GM23248 (cell line): Measurements from ENCODE around the gene STAG1. TPM values are rescaled to one million over a fixed set of nuclear protein-coding genes. Genes with fewer than 3 reads are reported as not detected.
A peak's percentile ranks its signal among the peaks of the same experiment; 100 is the strongest.
"Not testable (repeated sequence)": the region's sequence is repeated elsewhere in the genome, so short reads cannot be mapped to it uniquely, and the experiment has no call there.

Experiments
- DNase-seq: peaks from one replicate; pipeline ENCODE4 v3.0.0-alpha.2; 2015
- H2AFZ ChIP-seq: fragments of 200-600 bp; sonication (generic); 2 replicates; pipeline ENCODE4 v1.6.1; 2016; ENCODE audit warnings: antibody characterized with exemption
- H3F3A ChIP-seq: fragments of 200-600 bp; sonication (generic); 2 replicates; pipeline ENCODE4 v1.6.1; 2016; ENCODE audit warnings: mild to moderate bottlenecking, antibody characterized with exemption, mixed run types; ENCODE audit not compliant: insufficient read depth
- H3K27ac ChIP-seq: fragments of 200-600 bp; sonication (generic); 2 replicates; pipeline ENCODE4 v1.5.1; 2016; ENCODE audit warnings: mild to moderate bottlenecking
- H3K27me3 ChIP-seq: fragments of 200-600 bp; sonication (generic); replicated peaks from 2 replicates; pipeline ENCODE4 v1.6.1; 2016; ENCODE audit warnings: mild to moderate bottlenecking; ENCODE audit not compliant: insufficient read depth
- H3K36me3 ChIP-seq: fragments of 200-600 bp; sonication (generic); 2 replicates; pipeline ENCODE4 v1.6.1; 2016; ENCODE audit warnings: low read depth, mild to moderate bottlenecking
- H3K4me1 ChIP-seq: fragments of 200-600 bp; sonication (generic); 2 replicates; pipeline ENCODE4 v1.6.1; 2016; ENCODE audit warnings: mild to moderate bottlenecking; ENCODE audit not compliant: insufficient read depth
- H3K4me2 ChIP-seq: fragments of 200-600 bp; sonication (generic); one replicate; pipeline ENCODE4 v1.6.1; 2016; ENCODE audit warnings: mild to moderate bottlenecking; ENCODE audit not compliant: unreplicated experiment
- H3K4me3 ChIP-seq: fragments of 200-600 bp; sonication (generic); 2 replicates; pipeline ENCODE4 v1.5.1; 2016; ENCODE audit warnings: mild to moderate bottlenecking
- H3K79me2 ChIP-seq: fragments of 200-600 bp; sonication (generic); 2 replicates; pipeline ENCODE4 v1.6.1; 2016; ENCODE audit warnings: mild to moderate bottlenecking; ENCODE audit not compliant: insufficient read depth
- H3K9ac ChIP-seq: fragments of 200-600 bp; sonication (generic); 2 replicates; pipeline ENCODE4 v1.6.1; 2016; ENCODE audit warnings: mild to moderate bottlenecking
- H3K9me2 ChIP-seq: fragments of 200-600 bp; sonication (generic); 2 replicates; pipeline ENCODE4 v1.6.1; 2016; ENCODE audit warnings: mixed run types, mild to moderate bottlenecking, moderate library complexity; ENCODE audit not compliant: insufficient read depth
- H3K9me3 ChIP-seq: fragments of 200-600 bp; sonication (generic); one replicate; pipeline ENCODE4 v1.6.1; 2017; ENCODE audit warnings: low read depth
- H4K20me1 ChIP-seq: fragments of 200-600 bp; sonication (generic); 2 replicates; pipeline ENCODE4 v1.6.0; 2016; ENCODE audit not compliant: insufficient read depth
- EZH2 ChIP-seq: fragments of 200-600 bp; sonication (generic); IDR thresholded peaks from 2 replicates; pipeline ENCODE4 v1.6.1; 2018; ENCODE audit warnings: antibody characterized with exemption, mild to moderate bottlenecking; ENCODE audit not compliant: insufficient read depth, poor library complexity, severe bottlenecking
- EZH2phosphoT487 ChIP-seq: fragments of 200-600 bp; sonication (generic); IDR thresholded peaks from 2 replicates; pipeline ENCODE4 v1.6.1; 2018; ENCODE audit warnings: antibody characterized with exemption, moderate library complexity, mild to moderate bottlenecking, low read depth; ENCODE audit not compliant: insufficient read depth
- WGBS, 2 experiments: methylation state at CpG; one replicate each; pipeline ENCODE4 v1.1.6; 2015 to 2017; ENCODE audit warnings: low lambda C conversion rate in 2 of 2, low coverage in 1 of 2; ENCODE audit errors: missing lambda C conversion rate in 2 of 2; 5-methylcytosine and 5-hydroxymethylcytosine counted together
- in situ Hi-C: fragments of 300-500 bp; cut with MboI; formaldehyde crosslinking; loops from 2 replicates; pipeline ENCODE4 v1.15.0; 2020
- polyA plus RNA-seq: library from polyadenylated mRNA; unstranded; fragments of >200 nt; fragmentation: Nextera tagmentation; extraction: Ambion mirVana; gene quantifications from 2 replicates; pipeline ENCODE4 v1.2.1, GENCODE V29; 2016
- total RNA-seq: library from RNA; depleted of rRNA; stranded (reverse); fragments of >200 nt; shearing (Covaris generic); gene quantifications from 2 replicates; pipeline ENCODE4 v1.2.3, GENCODE V29; 2014

STAG1 gene
- total and polyA plus RNA-seq, 2 experiments from 2014 or later, result 21.1 to 39.7 TPM

GRCh38 chr3:136730595-136731273 lies 21.4 kb downstream of the STAG1 start:
- no peak for DNase-seq
- H3K27me3 ChIP-seq, result no peaks in the 10 kb centered on the region
- H3F3A ChIP-seq, result peaks cover 20% of the 10 kb centered on the region
- H3K4me1 ChIP-seq, result peaks cover 18% of the 10 kb centered on the region
- no peak overlapping the region for H3K27ac ChIP-seq
- peaks cover 16% of the 10 kb centered on the region; the same call in 1 of the 2 replicates for H4K20me1 ChIP-seq
- H3K36me3 ChIP-seq, result no peaks in the 10 kb centered on the region
- H3K4me2 ChIP-seq, result no peak overlapping the region
- in situ Hi-C loops, result no loop called here
- H3K9ac ChIP-seq, result no peak overlapping the region
- no peak overlapping the region for H3K4me3 ChIP-seq
- no peaks in the 10 kb centered on the region for H3K9me3 ChIP-seq
- H3K9me2 ChIP-seq, result no peaks in the 10 kb centered on the region
- H3K79me2 ChIP-seq, result peaks cover 99% of the 10 kb centered on the region
- no peak for TF ChIP-seq EZH2phosphoT487
- no peak overlapping the region for H2AFZ ChIP-seq

- Histone ChIP-seq H2AFZ (no peak overlapping the region), H3K9me2 (no peaks in the 10 kb centered on the region), H3K9me3 (no peaks in the 10 kb centered on the region), H3K36me3 (no peaks in the 10 kb centered on the region), H3F3A (peaks cover 16% of the 10 kb centered on the region), H3K4me3 (peak overlapping the region; percentile 64), H3K79me2 (peaks cover 99% of the 10 kb centered on the region), H3K9ac (peak overlapping the region; percentile 70), H3K4me1 (peaks cover 18% of the 10 kb centered on the region), H3K4me2 (peak overlapping the region; percentile 73), H4K20me1 (0 out of 2 replicates have a peak, but pooled peaks cover 10% of the 10 kb centered on the region), H3K27ac (peak overlapping the region; percentile 79), H3K27me3 (no peaks in the 10 kb centered on the region)
- DNase-seq, result peak; percentile 96
- in situ Hi-C loops, result no loop called here
- TF ChIP-seq EZH2 (no peak), EZH2phosphoT487 (no peak)
- WGBS, 2 experiments, result 10 to 13% methylated on average over 6 of the region's 6 CpGs
Measured at GRCh38 chr3:136728918-136729317, 23.3 kb downstream of the STAG1 start.

- in situ Hi-C loops, result no loop called here
Measured at GRCh38 chr3:136728473-136728872, 23.7 kb downstream of the STAG1 start.

GRCh38 chr3:136725468-136725867 lies 26.7 kb downstream of the STAG1 start:
- Histone ChIP-seq H3K27ac (no peak overlapping the region), H3K79me2 (peaks cover 88% of the 10 kb centered on the region), H3K4me3 (no peak overlapping the region), H3K27me3 (no peaks in the 10 kb centered on the region), H3K9me3 (no peaks in the 10 kb centered on the region), H3K36me3 (no peaks in the 10 kb centered on the region), H3K9ac (no peak overlapping the region), H3K9me2 (no peaks in the 10 kb centered on the region), H3K4me2 (no peak overlapping the region), H3K4me1 (peaks cover 14% of the 10 kb centered on the region), H3F3A (peaks cover 11% of the 10 kb centered on the region), H2AFZ (no peak overlapping the region), H4K20me1 (0 out of 2 replicates have a peak, but pooled peaks cover 10% of the 10 kb centered on the region)
- DNase-seq, result no peak
- 97 to 100% methylated on average over 2 of the region's 2 CpGs for WGBS, 2 experiments
- no peak for TF ChIP-seq EZH2phosphoT487
- TF ChIP-seq EZH2, result no peak
- in situ Hi-C loops, result no loop called here

More at GRCh38 chr3:136728473-136728872, 23.7 kb downstream of the STAG1 start:
- Histone ChIP-seq H3K79me2 (peaks cover 96% of the 10 kb centered on the region), H3F3A (peaks cover 16% of the 10 kb centered on the region), H3K4me1 (peaks cover 18% of the 10 kb centered on the region), H3K27ac (peak overlapping the region; percentile 79), H3K4me2 (peak overlapping the region; percentile 73), H2AFZ (no peak overlapping the region), H3K4me3 (peak overlapping the region; percentile 64), H4K20me1 (0 out of 2 replicates have a peak, but pooled peaks cover 10% of the 10 kb centered on the region), H3K27me3 (no peaks in the 10 kb centered on the region), H3K9me2 (no peaks in the 10 kb centered on the region), H3K36me3 (no peaks in the 10 kb centered on the region), H3K9ac (peak overlapping the region; percentile 70), H3K9me3 (no peaks in the 10 kb centered on the region)
- WGBS, 2 experiments, result 50 to 61% methylated on average over 1 of the region's 1 CpG
- no peak for TF ChIP-seq EZH2phosphoT487
- TF ChIP-seq EZH2, result no peak
- peak; percentile 35 for DNase-seq

DNA sequence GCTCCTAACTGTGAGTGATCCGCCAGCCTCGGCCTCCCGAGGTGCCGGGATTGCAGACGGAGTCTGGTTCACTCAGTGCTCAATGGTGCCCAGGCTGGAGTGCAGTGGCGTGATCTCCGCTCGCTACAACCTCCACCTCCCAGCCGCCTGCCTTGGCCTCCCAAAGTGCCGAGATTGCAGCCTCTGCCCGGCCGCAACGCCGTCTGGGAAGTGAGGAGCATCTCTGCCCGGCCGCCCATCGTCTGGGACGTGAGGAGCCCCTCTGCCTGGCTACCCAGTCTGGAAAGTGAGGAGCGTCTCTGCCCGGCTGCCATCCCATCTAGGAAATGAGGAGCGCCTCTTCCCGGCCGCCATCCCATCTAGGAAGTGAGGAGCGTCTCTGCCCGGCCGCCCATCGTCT lies 29.3 kb downstream of the STAG1 start:
- H3K4me2 ChIP-seq, H3K4me1 ChIP-seq, H2AFZ ChIP-seq, H3K27me3 ChIP-seq, H3K9me3 ChIP-seq, H3K27ac ChIP-seq, H3K9ac ChIP-seq, H3K4me3 ChIP-seq, H3K9me2 ChIP-seq, H3F3A ChIP-seq, in situ Hi-C loops, DNase-seq, H4K20me1 ChIP-seq, H3K36me3 ChIP-seq: not testable (repeated sequence)
- H3K79me2 ChIP-seq, result peaks cover 88% of the 10 kb centered on the region
- WGBS, 2 experiments, result 98% methylated on average over 7 to 16 of the region's 27 CpGs

GRCh38 chr3:136722399-136722798 lies 29.8 kb downstream of the STAG1 start:
- H3F3A ChIP-seq, H3K9me3 ChIP-seq, H3K9ac ChIP-seq, H2AFZ ChIP-seq, H3K4me3 ChIP-seq, H3K36me3 ChIP-seq, in situ Hi-C loops, H4K20me1 ChIP-seq, DNase-seq, H3K27ac ChIP-seq, H3K4me2 ChIP-seq, H3K4me1 ChIP-seq, H3K9me2 ChIP-seq, H3K27me3 ChIP-seq: not testable (repeated sequence)
- H3K79me2 ChIP-seq, result peaks cover 88% of the 10 kb centered on the region
- 97% methylated on average over 5 of the region's 5 CpGs; no CpG with 5 or more reads in 1 of the 2 experiments for WGBS, 2 experiments
